Measurements from ENCODE around the gene CPZ. TPM values are rescaled to one million over a fixed set of nuclear protein-coding genes. Genes with fewer than 3 reads are reported as not detected.

The CPZ gene
- total and polyA plus RNA-seq, 2 of the 4 experiments (the other 2 are of a cell fraction): 0.90 to 10.3 TPM

GRCh38 chr4:8609824-8610350 is 17.3 kb downstream of the CPZ start:
- no TSS peak for BruUV-seq (replicated peaks)
- peaks cover 52% of the 10 kb centered on the region; the same call in 1 of the 2 replicates for H3K36me3 ChIP-seq (ENCODE audit: control insufficient read depth, insufficient read depth, low read length)
- H2BK20ac ChIP-seq (ENCODE audit: low read depth, low read length): no peak overlapping the region
- H3K18ac ChIP-seq (ENCODE audit: low read depth, low read length): no peak overlapping the region
- no peak overlapping the region for H3K9ac ChIP-seq (ENCODE audit: low read depth, low read length)
- in situ Hi-C loops (cut with MboI; ENCODE audit: low sequenced_read_pairs) (loop anchor here (25.0 kb wide), 1 partner anchor 398 kb away; no protein-coding TSS in a partner anchor), intact Hi-C loops (cut with micrococcal nuclease) (no loop called here), dilution Hi-C loops (cut with HindIII; ENCODE audit: low sequenced_read_pairs, unreplicated experiment) (no loop called here)
- no peaks in the 10 kb centered on the region for H3K9me3 ChIP-seq (ENCODE audit: control insufficient read depth, insufficient read depth, low read length)
- H4K91ac ChIP-seq (ENCODE audit: insufficient read depth, low read depth, low read length): no peak overlapping the region
- 59% methylated on average over 6 of the region's 9 CpGs; no CpG with 5 or more reads in 1 of the 2 experiments for WGBS, 2 experiments (ENCODE audit: extremely low coverage in 2 of 2, insufficient read length in 1 of 2)
- ATAC-seq (ENCODE audit: low read depth) (no peak), DNase-seq (no peak)
- H3K27ac ChIP-seq (ENCODE audit: insufficient read depth, low read length): no peak overlapping the region
- TF ChIP-seq MAFK (IDR thresholded peaks at IDR 0.05; ENCODE audit: low read depth, low read length) (no peak), FOS (IDR thresholded peaks at IDR 0.05; ENCODE audit: low read depth, low read length) (no peak), CTCF (conservative IDR thresholded peaks at IDR 0.05; ENCODE audit: low read depth, low read length) (no peak), MAZ (IDR thresholded peaks at IDR 0.05; ENCODE audit: borderline replicate concordance, low read depth, low read length) (no peak), POLR2A (IDR thresholded peaks at IDR 0.05; ENCODE audit: low read depth, low read length) (no peak), CEBPB (IDR thresholded peaks at IDR 0.05; ENCODE audit: low read depth, low read length) (no peak), SMC3 (IDR thresholded peaks at IDR 0.05; ENCODE audit: low read depth, low read length) (no peak), RFX5 (IDR thresholded peaks at IDR 0.05; ENCODE audit: low read depth, low read length) (no peak), NFE2L2 (IDR thresholded peaks at IDR 0.05; ENCODE audit: low read depth, low read length) (no peak), RAD21 (IDR thresholded peaks at IDR 0.05; ENCODE audit: low read length) (no peak), RCOR1 (IDR thresholded peaks at IDR 0.05; ENCODE audit: insufficient replicate concordance, low read length) (no peak), ELK1 (IDR thresholded peaks at IDR 0.05; ENCODE audit: borderline replicate concordance, low read depth, low read length) (no peak), USF2 (IDR thresholded peaks at IDR 0.05; ENCODE audit: low read depth, low read length) (no peak), BHLHE40 (IDR thresholded peaks at IDR 0.05; ENCODE audit: low read depth, low read length) (no peak), MXI1 (IDR thresholded peaks at IDR 0.05; ENCODE audit: borderline replicate concordance, low read depth, low read length) (no peak), CHD1 (IDR thresholded peaks at IDR 0.05; ENCODE audit: low read depth, low read length) (no peak)
- H3K4me1 ChIP-seq (ENCODE audit: control insufficient read depth, insufficient read depth, low read length): no peaks in the 10 kb centered on the region
- H2BK15ac ChIP-seq (ENCODE audit: low read depth, low read length): no peak overlapping the region
- H4K5ac ChIP-seq (ENCODE audit: low read depth, low read length): no peak overlapping the region
- ChIA-PET CTCF (no interaction called here), POLR2A (ENCODE audit: unreplicated experiment) (no interaction called here)
- no peak overlapping the region for H4K8ac ChIP-seq (ENCODE audit: low read depth in 2 of 2, low read length in 2 of 2)
- H3K9me1 ChIP-seq (ENCODE audit: insufficient read depth, low read length): no peaks in the 10 kb centered on the region
- H3K23ac ChIP-seq (ENCODE audit: low read depth, low read length): no peak overlapping the region
- no peak overlapping the region for H2AK5ac ChIP-seq (ENCODE audit: low read depth, low read length)
- no peaks in the 10 kb centered on the region for H3K79me1 ChIP-seq (ENCODE audit: low read depth in 1 of 2, low read length in 2 of 2)
- no peak overlapping the region for H3K56ac ChIP-seq (ENCODE audit: extremely low read depth, insufficient read depth, low read length)
- no peak overlapping the region for H3K4me3 ChIP-seq (ENCODE audit: insufficient read depth, low read depth, low read length)
- no peak overlapping the region for H3K14ac ChIP-seq (replicated peaks; ENCODE audit: low read depth, low read length)
- no peaks in the 10 kb centered on the region; the same call in 1 of the 2 replicates for H3K27me3 ChIP-seq (ENCODE audit: control insufficient read depth, insufficient read depth, low read length)
- no peaks in the 10 kb centered on the region for H4K20me1 ChIP-seq (ENCODE audit: insufficient read depth, low read length)
- no peak overlapping the region for H3K4ac ChIP-seq (ENCODE audit: low read depth, low read length)
- H2BK5ac ChIP-seq (ENCODE audit: low read depth, low read length, poor library complexity, severe bottlenecking): no peak overlapping the region
- H2AK9ac ChIP-seq (replicated peaks; ENCODE audit: low read depth, low read length, poor library complexity): no peak overlapping the region
- H2AFZ ChIP-seq (replicated peaks; ENCODE audit: low read length, poor library complexity): no peak overlapping the region
- H3K4me2 ChIP-seq (ENCODE audit: low read depth, low read length): no peak overlapping the region
- no peak overlapping the region for H2BK120ac ChIP-seq (ENCODE audit: low read depth, low read length)
